H1 (cell line): ENCODE data around the gene RNU2-1. TPM values are rescaled to one million over a fixed set of nuclear protein-coding genes. Genes with fewer than 3 reads are reported as not detected.

Experiments used
- CTCF ChIA-PET: fragments of 300-600 bp; sonication (Branson Sonifier 250); formaldehyde crosslinking; loops from one replicate; lab custom pipeline; 2021; ENCODE audit not compliant: partially characterized antibody; lab: Charles Lee
- POLR2A ChIA-PET: fragments of 300-600 bp; sonication (Branson Sonifier 250); formaldehyde crosslinking; loops from one replicate; lab custom pipeline; 2021; ENCODE audit warnings: inconsistent platforms; ENCODE audit not compliant: partially characterized antibody; lab: Charles Lee
- DNase-seq, 2 experiments: peaks; one replicate each; pipeline versions ENCODE4 v3.0.0 to v3.0.0-alpha.2; 2010 to 2022; ENCODE audit warnings: low spot score in 2 of 2, low read depth in 1 of 2, mixed read lengths in 1 of 2
- FAIRE-seq: peaks from 2 replicates; lab custom pipeline; 2011; peaks lifted over from hg19 to GRCh38; lab: Jason Lieb, UNC
- H2AFZ ChIP-seq: 2 replicates; pipeline ENCODE4 v1.8.1; 2012; ENCODE audit warnings: low read length, inconsistent platforms
- H2AK5ac ChIP-seq: 2 replicates; pipeline ENCODE4 v1.6.1; 2013; ENCODE audit warnings: low read depth, low read length
- H2BK120ac ChIP-seq: replicated peaks from 2 replicates; pipeline ENCODE3; 2013; ENCODE audit warnings: low read depth, low read length, inconsistent platforms
- H2BK12ac ChIP-seq: 2 replicates; pipeline ENCODE4 v1.6.1; 2013; ENCODE audit warnings: low read depth, low read length
- H2BK15ac ChIP-seq: 2 replicates; pipeline ENCODE4 v1.6.1; 2013; ENCODE audit warnings: low read length
- H2BK20ac ChIP-seq: 2 replicates; pipeline ENCODE4 v1.6.1; 2013; ENCODE audit warnings: low read length
- H2BK5ac ChIP-seq: 2 replicates; pipeline ENCODE4 v1.6.1; 2013; ENCODE audit warnings: low read depth, low read length
- H3K14ac ChIP-seq: 2 replicates; pipeline ENCODE4 v1.6.1; 2013; ENCODE audit warnings: inconsistent platforms; ENCODE audit not compliant: insufficient read length
- H3K18ac ChIP-seq: 2 replicates; pipeline ENCODE4 v1.6.1; 2013; ENCODE audit warnings: low read length; ENCODE audit errors: extremely low read depth
- H3K23ac ChIP-seq: 2 replicates; pipeline ENCODE4 v1.6.1; 2013; ENCODE audit warnings: inconsistent platforms; ENCODE audit not compliant: insufficient read length
- H3K23me2 ChIP-seq: 2 replicates; pipeline ENCODE4 v1.6.1; 2013; ENCODE audit warnings: low read depth, low read length
- H3K27ac ChIP-seq: 2 replicates; pipeline ENCODE4 v1.6.1; 2011; ENCODE audit warnings: low read depth, low read length, inconsistent platforms
- H3K27me3 ChIP-seq, 4 experiments: replicated peaks in 1 of 4; 1 replicate in 1 of 4; 2 replicates in 3 of 4; pipeline versions ENCODE4 v1.6.1 to v1.8.1; 2011 to 2013; ENCODE audit warnings: low read length in 3 of 4, mild to moderate bottlenecking in 3 of 4, inconsistent platforms in 2 of 4, mixed read lengths in 2 of 4, moderate library complexity in 1 of 4; ENCODE audit not compliant: control insufficient read depth in 3 of 4, insufficient read depth in 3 of 4; ENCODE audit errors: extremely low read depth in 1 of 4
- H3K36me3 ChIP-seq, 4 experiments: 2 replicates each; pipeline versions ENCODE4 v1.6.1 to v1.8.1; 2011 to 2013; ENCODE audit warnings: mild to moderate bottlenecking in 4 of 4, low read length in 3 of 4, moderate library complexity in 2 of 4, control low read depth in 1 of 4, inconsistent platforms in 1 of 4; ENCODE audit not compliant: insufficient read depth in 4 of 4, control insufficient read depth in 2 of 4
- H3K4ac ChIP-seq: replicated peaks from 2 replicates; pipeline ENCODE3; 2013; ENCODE audit warnings: low read length, low read depth, mixed read lengths, inconsistent platforms; ENCODE audit not compliant: insufficient read length
- H3K4me1 ChIP-seq, 4 experiments: replicated peaks in 1 of 4; 1 replicate in 1 of 4; 2 replicates in 3 of 4; pipeline versions ENCODE4 v1.6.1 to v1.8.1; 2011 to 2013; ENCODE audit warnings: low read length in 3 of 4, inconsistent platforms in 2 of 4, mixed read lengths in 1 of 4; ENCODE audit not compliant: insufficient read depth in 4 of 4, control insufficient read depth in 3 of 4
- H3K4me2 ChIP-seq, 2 experiments: 2 replicates each; pipeline versions ENCODE4 v1.6.1 to v1.8.1; 2011 to 2013; ENCODE audit warnings: low read depth in 2 of 2, low read length in 2 of 2, control low read depth in 1 of 2, inconsistent platforms in 1 of 2, mild to moderate bottlenecking in 1 of 2; ENCODE audit not compliant: insufficient read depth in 1 of 2
- H3K4me3 ChIP-seq, 4 experiments: fragments of 200-600, 300-600 bp in 1 of 4; sonication (generic), shearing (Covaris generic), sonication (Bioruptor Twin) in 1 of 4; 2 replicates each; pipeline versions ENCODE4 v1.5.1 to v1.8.1; 2011 to 2016; ENCODE audit warnings: low read length in 4 of 4, low read depth in 3 of 4, control low read depth in 2 of 4, inconsistent platforms in 2 of 4, mild to moderate bottlenecking in 2 of 4, mixed read lengths in 1 of 4, moderate library complexity in 1 of 4; ENCODE audit not compliant: insufficient read depth in 2 of 4; ENCODE audit errors: extremely low read depth in 1 of 4
- H3K56ac ChIP-seq: replicated peaks from 2 replicates; pipeline ENCODE3; 2013; ENCODE audit warnings: low read depth, mild to moderate bottlenecking, mixed read lengths, low read length, inconsistent platforms; ENCODE audit not compliant: insufficient read length
- H3K79me1 ChIP-seq: 2 replicates; pipeline ENCODE4 v1.6.1; 2013; ENCODE audit warnings: low read depth, low read length, control low read depth
- H3K79me2 ChIP-seq, 2 experiments: 2 replicates each; pipeline versions ENCODE4 v1.6.1 to v1.8.1; 2012 to 2013; ENCODE audit warnings: low read length in 2 of 2, mild to moderate bottlenecking in 2 of 2, inconsistent platforms in 1 of 2; ENCODE audit not compliant: insufficient read depth in 2 of 2, control insufficient read depth in 1 of 2
- H3K9ac ChIP-seq, 4 experiments: replicated peaks in 1 of 4; 1 replicate in 1 of 4; 2 replicates in 3 of 4; pipeline versions ENCODE4 v1.6.1 to v1.8.1; 2011 to 2013; ENCODE audit warnings: low read depth in 3 of 4, low read length in 3 of 4, control low read depth in 2 of 4, mild to moderate bottlenecking in 2 of 4, moderate library complexity in 2 of 4, inconsistent platforms in 1 of 4; ENCODE audit errors: extremely low read depth in 1 of 4
- H3K9me3 ChIP-seq, 2 experiments: 2 replicates each; pipeline versions ENCODE4 v1.6.1 to v1.8.1; 2012 to 2013; ENCODE audit warnings: mild to moderate bottlenecking in 2 of 2, moderate library complexity in 2 of 2, control low read depth in 1 of 2, inconsistent platforms in 1 of 2, low read depth in 1 of 2, low read length in 1 of 2, mixed read lengths in 1 of 2; ENCODE audit not compliant: insufficient read depth in 2 of 2
- H4K20me1 ChIP-seq, 2 experiments: replicated peaks in 1 of 2; 2 replicates each; pipeline versions ENCODE3 to v1.8.1; 2011 to 2013; ENCODE audit warnings: inconsistent platforms in 2 of 2, low read length in 2 of 2, mild to moderate bottlenecking in 1 of 2; ENCODE audit not compliant: insufficient read depth in 2 of 2, control insufficient read depth in 1 of 2
- H4K5ac ChIP-seq: 2 replicates; pipeline ENCODE4 v1.6.1; 2013; ENCODE audit warnings: low read length, low read depth, mixed read lengths, inconsistent platforms; ENCODE audit not compliant: insufficient read length
- H4K8ac ChIP-seq: 2 replicates; pipeline ENCODE4 v1.8.0; 2013; ENCODE audit warnings: mild to moderate bottlenecking, moderate library complexity, low read length, inconsistent platforms; ENCODE audit not compliant: insufficient read depth; ENCODE audit errors: extremely low read depth
- H4K91ac ChIP-seq: replicated peaks from 2 replicates; pipeline ENCODE3; 2013; ENCODE audit warnings: low read length, mixed read lengths, inconsistent platforms; ENCODE audit not compliant: insufficient read length
- MAFK ChIP-seq: IDR thresholded peaks from 2 replicates; pipeline ENCODE4 v1.6.1; 2012; ENCODE audit warnings: low read depth, mild to moderate bottlenecking, improper control_type of control experiment, low read length
- NRF1 ChIP-seq: IDR thresholded peaks from 2 replicates; pipeline ENCODE4 v1.6.1; 2011; ENCODE audit warnings: mild to moderate bottlenecking, low read depth, low read length, improper control_type of control experiment
- TAF1 ChIP-seq: IDR thresholded peaks from 2 replicates; pipeline ENCODE4 v1.6.1; 2011; ENCODE audit warnings: mild to moderate bottlenecking, low read depth, low read length
- WGBS, 2 experiments: shearing (Covaris generic) in 1 of 2; methylation state at CpG; one replicate each; pipeline versions ENCODE4 v1.1.6 to v1.1.7; 2013 to 2015; ENCODE audit warnings: low lambda C conversion rate in 2 of 2, mixed read lengths in 2 of 2, inconsistent platforms in 1 of 2, low coverage in 1 of 2, missing lambda C conversion rate in 1 of 2; ENCODE audit not compliant: insufficient replicate concordance in 2 of 2, insufficient coverage in 1 of 2, insufficient read length in 1 of 2; ENCODE audit errors: extremely low coverage in 1 of 2, missing lambda C conversion rate in 1 of 2; 5-methylcytosine and 5-hydroxymethylcytosine counted together
- polyA plus RNA-seq, 7 experiments: library from polyadenylated mRNA; depleted of rRNA in 3 of 7; stranded (reverse) in 5 of 7; unstranded in 2 of 7; fragments of >200 nt in 5 of 7; fragments of 200-250 nt in 2 of 7; gene quantifications; 1 replicate in 5 of 7; 2 replicates in 1 of 7; 4 replicates in 1 of 7; pipeline versions ENCODE4 v1.2.1 to v1.2.3, GENCODE V29; 2011 to 2013; ENCODE audit warnings: missing spikeins in 2 of 7, mixed read lengths in 2 of 7
- total RNA-seq: library from RNA; stranded (reverse); fragmentation: NEBNext Ultra II Directional; extraction: Animal tissue kit (Norgen Biotek cat#: 25700); gene quantifications from 2 replicates; pipeline ENCODE4 v1.2.1, GENCODE V29; 2021

Gene RNU2-1
- total and polyA plus RNA-seq, 2 of the 8 experiments (the other 6 are each of a cell fraction or from before 2014, with no cell fraction given), result 2,508 TPM; not detected in 1

GRCh38 chr17:43193251-43193650, 40.5 kb downstream of the RNU2-1 start:
- H3K4me2 ChIP-seq, result no peak overlapping the region
- no peaks in the 10 kb centered on the region for H3K79me2 ChIP-seq
- H2BK120ac ChIP-seq, result no peak overlapping the region
- no peak overlapping the region for H2BK12ac ChIP-seq
- ChIA-PET POLR2A (interaction anchor here (0.6 to 1.3 kb wide), 2 partner anchors 9 to 19 kb away, joined by 3 read pairs; no protein-coding TSS in a partner anchor), CTCF (interaction anchor here (0.7 to 1.1 kb wide), 2 partner anchors 19 to 24 kb away, joined by 3 read pairs; partner anchors contain the start of gene TMEM106A)
- no peak overlapping the region for H2AFZ ChIP-seq
- no peak overlapping the region for H2BK5ac ChIP-seq
- H3K27me3 ChIP-seq, result no peaks in the 10 kb centered on the region
- H3K23ac ChIP-seq, result no peak overlapping the region
- WGBS, 2 experiments, result 96% methylated on average over 5 of the region's 5 CpGs; no CpG with 5 or more reads in 1 of the 2 experiments
- H4K8ac ChIP-seq, result no peak overlapping the region
- no peak overlapping the region for H3K9ac ChIP-seq
- no peaks in the 10 kb centered on the region for H3K4me1 ChIP-seq
- no peaks in the 10 kb centered on the region for H3K79me1 ChIP-seq
- H3K27ac ChIP-seq, result no peak overlapping the region
- H3K18ac ChIP-seq, result no peak overlapping the region
- H2BK15ac ChIP-seq, result no peak overlapping the region
- no peak overlapping the region for H3K4me3 ChIP-seq
- H3K23me2 ChIP-seq, result no peaks in the 10 kb centered on the region
- no peak overlapping the region for H3K14ac ChIP-seq
- H3K4ac ChIP-seq, result no peak overlapping the region
- no peak overlapping the region for H2BK20ac ChIP-seq
- no peak overlapping the region for H3K56ac ChIP-seq
- H4K5ac ChIP-seq, result no peak overlapping the region
- FAIRE-seq, result no peak
- peaks cover 0 to 2% of the 10 kb centered on the region in 2 experiments for H4K20me1 ChIP-seq
- H3K9me3 ChIP-seq, result no peaks in the 10 kb centered on the region
- no peak for DNase-seq
- H3K36me3 ChIP-seq, result peaks cover 30 to 65% (median 53%) of the 10 kb centered on the region in 4 experiments
- H4K91ac ChIP-seq, result no peak overlapping the region
- H2AK5ac ChIP-seq, result no peak overlapping the region
- no peak for TF ChIP-seq TAF1
- no peak for TF ChIP-seq MAFK
- no peak for TF ChIP-seq NRF1
